ENCODE data around the gene TANGO2.

The TANGO2 gene

GRCh38 chr22:20109411-20110358 lies 88.8 kb downstream of the TANGO2 start:
- DNase-seq = no peak

- no peak for DNase-seq
Measured at GRCh38 chr22:20110359-20110985, 89.6 kb downstream of the TANGO2 start.

GRCh38 chr22:20111045-20111688 lies 90.3 kb downstream of the TANGO2 start:
- DNase-seq = no peak

- DNase-seq = no peak
Measured at GRCh38 chr22:20111689-20112622, 91.0 kb downstream of the TANGO2 start.

GRCh38 chr22:20112623-20113511 lies 92.0 kb downstream of the TANGO2 start:
- DNase-seq = no peak

- DNase-seq = no peak
Measured at GRCh38 chr22:20113551-20114310, 92.8 kb downstream of the TANGO2 start.

- no peak for DNase-seq
Measured at GRCh38 chr22:20114506-20115475, 93.9 kb downstream of the TANGO2 start.

- DNase-seq = no peak
Measured at GRCh38 chr22:20115691-20116375, 94.9 kb downstream of the TANGO2 start, which contains the start of gene RANBP1. Gene RANBP1, plus strand, starts transcription at chr22:20116104. Its CDS starts 81 bp downstream, at chr22:20116185.

GRCh38 chr22:20116376-20116950 lies 95.6 kb downstream of the TANGO2 start:
- DNase-seq = no peak
